NB4 (cell line): ENCODE measurements around the gene SAE1.

Source experiments
- CTCF ChIP-seq: IDR thresholded peaks from one replicate; pipeline ENCODE4 v1.5.1; 2012; ENCODE audit warnings: low read depth, low read length
- POLR2A ChIP-seq: IDR thresholded peaks from 2 replicates; pipeline ENCODE4 v1.6.1; 2011; ENCODE audit warnings: mild to moderate bottlenecking; ENCODE audit not compliant: insufficient read length; ENCODE audit errors: extremely low read depth

- TF ChIP-seq CTCF, result no peak
- peak; percentile 100 for TF ChIP-seq POLR2A
Measured at GRCh38 chr19:47225746-47226425, 95.3 kb downstream of the SAE1 start.
